GM12864 (cell line): ENCODE results near the gene PLXNB3.

Experiments used
- DNase-seq: peaks from one replicate; pipeline ENCODE4 v3.0.0-alpha.2; 2011; ENCODE audit warnings: low read depth
- H3K4me3 ChIP-seq: 2 replicates; pipeline ENCODE4 v1.5.1; 2011; ENCODE audit warnings: mild to moderate bottlenecking, low read depth, low read length, control low read depth
- TF ChIP-seq, protein P1 (sequence below): IDR thresholded peaks from 2 replicates; pipeline ENCODE4 v1.5.1; 2011; ENCODE audit warnings: low read depth, mild to moderate bottlenecking, moderate library complexity, low read length, control low read depth, inconsistent platforms; ENCODE audit errors: missing control alignments

Gene PLXNB3

DNA sequence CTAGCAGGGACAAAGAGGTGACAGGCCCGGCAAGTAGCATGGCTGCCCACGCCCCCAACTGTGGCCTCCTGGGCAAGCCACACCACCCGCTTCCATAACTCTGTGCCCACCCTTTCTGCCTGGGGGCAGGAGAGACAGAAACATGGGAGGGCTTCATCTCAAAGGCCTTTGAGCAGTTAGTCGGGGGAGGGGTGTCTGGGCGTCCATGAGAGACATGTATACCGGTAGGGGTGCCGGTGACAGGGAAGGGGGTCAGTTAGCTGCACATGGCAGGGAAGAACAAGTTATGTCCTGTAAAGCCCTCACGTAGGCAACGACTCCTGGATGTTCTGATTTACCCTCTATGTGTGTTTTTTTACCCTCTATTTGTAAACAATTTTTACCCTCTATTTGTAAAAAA is 57.0 kb downstream of the PLXNB3 start:
- H3K4me3 ChIP-seq, result no peak overlapping the region
- no peak for DNase-seq
- TF ChIP-seq, protein P1, sequence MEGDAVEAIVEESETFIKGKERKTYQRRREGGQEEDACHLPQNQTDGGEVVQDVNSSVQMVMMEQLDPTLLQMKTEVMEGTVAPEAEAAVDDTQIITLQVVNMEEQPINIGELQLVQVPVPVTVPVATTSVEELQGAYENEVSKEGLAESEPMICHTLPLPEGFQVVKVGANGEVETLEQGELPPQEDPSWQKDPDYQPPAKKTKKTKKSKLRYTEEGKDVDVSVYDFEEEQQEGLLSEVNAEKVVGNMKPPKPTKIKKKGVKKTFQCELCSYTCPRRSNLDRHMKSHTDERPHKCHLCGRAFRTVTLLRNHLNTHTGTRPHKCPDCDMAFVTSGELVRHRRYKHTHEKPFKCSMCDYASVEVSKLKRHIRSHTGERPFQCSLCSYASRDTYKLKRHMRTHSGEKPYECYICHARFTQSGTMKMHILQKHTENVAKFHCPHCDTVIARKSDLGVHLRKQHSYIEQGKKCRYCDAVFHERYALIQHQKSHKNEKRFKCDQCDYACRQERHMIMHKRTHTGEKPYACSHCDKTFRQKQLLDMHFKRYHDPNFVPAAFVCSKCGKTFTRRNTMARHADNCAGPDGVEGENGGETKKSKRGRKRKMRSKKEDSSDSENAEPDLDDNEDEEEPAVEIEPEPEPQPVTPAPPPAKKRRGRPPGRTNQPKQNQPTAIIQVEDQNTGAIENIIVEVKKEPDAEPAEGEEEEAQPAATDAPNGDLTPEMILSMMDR, result no peak

- TF ChIP-seq, protein P1, result no peak
- no peak overlapping the region for H3K4me3 ChIP-seq
- DNase-seq, result no peak
Observed at GRCh38 chrX:153824348-153824747, 60.3 kb downstream of the PLXNB3 start.

GRCh38 chrX:153825042-153825441 is 61.0 kb downstream of the PLXNB3 start:
- TF ChIP-seq, protein P1, result no peak
- no peak overlapping the region for H3K4me3 ChIP-seq
- DNase-seq, result no peak
